Measurements from ENCODE around the gene MIX23. TPM values are rescaled to one million over a fixed set of nuclear protein-coding genes. Genes with fewer than 3 reads are reported as not detected.

MIX23 gene
- polyA plus RNA-seq, 1 of the 3 experiments (the other 2 are of a cell fraction) = 11.2 TPM

GRCh38 chr3:122430371-122430770 is 47.3 kb upstream of the MIX23 start:
- no peaks in the 10 kb centered on the region for H3K9me2 ChIP-seq
- no peak overlapping the region for H3K9ac ChIP-seq
- no peak overlapping the region for H3K4me2 ChIP-seq
- no peaks in the 10 kb centered on the region; a peak in 2 of 4 replicates for H3K4me1 ChIP-seq (ENCODE audit: control insufficient read depth in 1 of 2, insufficient read depth in 2 of 2, low read depth in 1 of 2, low read length in 1 of 2)
- no peak overlapping the region for H2AFZ ChIP-seq (ENCODE audit: low read depth)
- CTCF ChIA-PET = no interaction called here
- DNase-seq = no peak
- no peaks in the 10 kb centered on the region for H3K9me3 ChIP-seq
- 98% methylated on average over 2 of the region's 2 CpGs for WGBS (ENCODE audit: low lambda C conversion rate)
- TF ChIP-seq USF2 (IDR thresholded peaks at IDR 0.05; ENCODE audit: borderline replicate concordance, low read depth, low read length) = no peak
- TF ChIP-seq, protein P1, sequence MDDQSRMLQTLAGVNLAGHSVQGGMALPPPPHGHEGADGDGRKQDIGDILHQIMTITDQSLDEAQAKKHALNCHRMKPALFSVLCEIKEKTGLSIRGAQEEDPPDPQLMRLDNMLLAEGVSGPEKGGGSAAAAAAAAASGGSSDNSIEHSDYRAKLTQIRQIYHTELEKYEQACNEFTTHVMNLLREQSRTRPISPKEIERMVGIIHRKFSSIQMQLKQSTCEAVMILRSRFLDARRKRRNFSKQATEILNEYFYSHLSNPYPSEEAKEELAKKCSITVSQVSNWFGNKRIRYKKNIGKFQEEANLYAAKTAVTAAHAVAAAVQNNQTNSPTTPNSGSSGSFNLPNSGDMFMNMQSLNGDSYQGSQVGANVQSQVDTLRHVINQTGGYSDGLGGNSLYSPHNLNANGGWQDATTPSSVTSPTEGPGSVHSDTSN (IDR thresholded peaks at IDR 0.05) = no peak
- TF ChIP-seq EP300 (IDR thresholded peaks at IDR 0.05; ENCODE audit: borderline replicate concordance in 1 of 2, low read depth in 1 of 2, low read length in 1 of 2) = no peak
- no peak for TF ChIP-seq POLR2AphosphoS5 (IDR thresholded peaks at IDR 0.05; ENCODE audit: low read depth, low read length)
- peaks cover 69 to 88% of the 10 kb centered on the region in 2 experiments for H3K36me3 ChIP-seq (replicated peaks in 1 of 2; ENCODE audit: control insufficient read depth in 1 of 2, insufficient read depth in 2 of 2, low read length in 1 of 2)
- H3K27ac ChIP-seq (ENCODE audit: low read depth in 2 of 2, low read length in 1 of 2) = no peak overlapping the region
- POLR2A ChIA-PET = no interaction called here
- H3K4me3 ChIP-seq (ENCODE audit: low read depth in 2 of 2, low read length in 1 of 2) = no peak overlapping the region
- no peaks in the 10 kb centered on the region for H3K27me3 ChIP-seq (ENCODE audit: insufficient read depth)
- H3K79me2 ChIP-seq (ENCODE audit: insufficient read depth) = peaks cover 11% of the 10 kb centered on the region; the same call in 1 of the 2 replicates
- peaks cover 30% of the 10 kb centered on the region for H3F3A ChIP-seq (replicated peaks; ENCODE audit: insufficient read depth)
- H4K20me1 ChIP-seq (ENCODE audit: insufficient read depth) = no peaks in the 10 kb centered on the region

GRCh38 chr3:122427857-122428471 is 44.9 kb upstream of the MIX23 start:
- no peaks in the 10 kb centered on the region for H3K9me3 ChIP-seq

GRCh38 chr3:122421836-122422235 is 38.8 kb upstream of the MIX23 start:
- no peak for TF ChIP-seq MEF2A (IDR thresholded peaks at IDR 0.05; ENCODE audit: borderline replicate concordance, low read depth)
- TF ChIP-seq, protein P2, sequence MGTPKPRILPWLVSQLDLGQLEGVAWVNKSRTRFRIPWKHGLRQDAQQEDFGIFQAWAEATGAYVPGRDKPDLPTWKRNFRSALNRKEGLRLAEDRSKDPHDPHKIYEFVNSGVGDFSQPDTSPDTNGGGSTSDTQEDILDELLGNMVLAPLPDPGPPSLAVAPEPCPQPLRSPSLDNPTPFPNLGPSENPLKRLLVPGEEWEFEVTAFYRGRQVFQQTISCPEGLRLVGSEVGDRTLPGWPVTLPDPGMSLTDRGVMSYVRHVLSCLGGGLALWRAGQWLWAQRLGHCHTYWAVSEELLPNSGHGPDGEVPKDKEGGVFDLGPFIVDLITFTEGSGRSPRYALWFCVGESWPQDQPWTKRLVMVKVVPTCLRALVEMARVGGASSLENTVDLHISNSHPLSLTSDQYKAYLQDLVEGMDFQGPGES (IDR thresholded peaks at IDR 0.05; ENCODE audit: low read depth, low read length) = no peak
- no peak for TF ChIP-seq JUND (IDR thresholded peaks at IDR 0.05)
- no peak for TF ChIP-seq RAD21 (IDR thresholded peaks at IDR 0.05; ENCODE audit: low read length)
- ChIA-PET POLR2A (no interaction called here), CTCF (no interaction called here)
- no peak overlapping the region for H3K9ac ChIP-seq
- peaks cover 35% of the 10 kb centered on the region for H3F3A ChIP-seq (replicated peaks; ENCODE audit: insufficient read depth)
- WGBS (ENCODE audit: low lambda C conversion rate) = 93% methylated on average over 2 of the region's 2 CpGs
- no peak overlapping the region for H3K4me3 ChIP-seq (ENCODE audit: low read depth in 2 of 2, low read length in 1 of 2)
- H3K9me3 ChIP-seq = no peaks in the 10 kb centered on the region
- DNase-seq = no peak
- H4K20me1 ChIP-seq (ENCODE audit: insufficient read depth) = no peaks in the 10 kb centered on the region
- no peak overlapping the region for H2AFZ ChIP-seq (ENCODE audit: low read depth)
- H3K27me3 ChIP-seq (ENCODE audit: insufficient read depth) = no peaks in the 10 kb centered on the region
- no peak overlapping the region for H3K27ac ChIP-seq (ENCODE audit: low read depth in 2 of 2, low read length in 1 of 2)
- peaks cover 54% of the 10 kb centered on the region for H3K79me2 ChIP-seq (ENCODE audit: insufficient read depth)
- H3K4me1 ChIP-seq (ENCODE audit: control insufficient read depth in 1 of 2, insufficient read depth in 2 of 2, low read depth in 1 of 2, low read length in 1 of 2) = no peaks in the 10 kb centered on the region; a peak in 3 of 4 replicates
- no peaks in the 10 kb centered on the region for H3K9me2 ChIP-seq
- no peak overlapping the region for H3K4me2 ChIP-seq
- peaks cover 52 to 55% of the 10 kb centered on the region in 2 experiments for H3K36me3 ChIP-seq (replicated peaks in 1 of 2; ENCODE audit: control insufficient read depth in 1 of 2, insufficient read depth in 2 of 2, low read length in 1 of 2)

More at GRCh38 chr3:122427857-122428471, 44.9 kb upstream of the MIX23 start:
- H3K9ac ChIP-seq = no peak overlapping the region
- peaks cover 25% of the 10 kb centered on the region; the same call in 1 of the 2 replicates for H3K79me2 ChIP-seq (ENCODE audit: insufficient read depth)
- DNase-seq = no peak
- 93% methylated on average over 2 of the region's 2 CpGs for WGBS (ENCODE audit: low lambda C conversion rate)
- H2AFZ ChIP-seq (ENCODE audit: low read depth) = no peak overlapping the region
- peak overlapping the region in 1 of 2 experiments; percentile 10; a peak in 1 of 4 replicates for H3K27ac ChIP-seq (ENCODE audit: low read depth in 2 of 2, low read length in 1 of 2)
- H3K4me3 ChIP-seq (ENCODE audit: low read depth in 2 of 2, low read length in 1 of 2) = no peak overlapping the region
- peaks cover 40% of the 10 kb centered on the region for H3F3A ChIP-seq (replicated peaks; ENCODE audit: insufficient read depth)
- H3K4me2 ChIP-seq = no peak overlapping the region
- peaks cover 70 to 92% of the 10 kb centered on the region in 2 experiments for H3K36me3 ChIP-seq (replicated peaks in 1 of 2; ENCODE audit: control insufficient read depth in 1 of 2, insufficient read depth in 2 of 2, low read length in 1 of 2)
- no peaks in the 10 kb centered on the region; a peak in 2 of 4 replicates for H3K4me1 ChIP-seq (ENCODE audit: control insufficient read depth in 1 of 2, insufficient read depth in 2 of 2, low read depth in 1 of 2, low read length in 1 of 2)
- H3K9me2 ChIP-seq = no peaks in the 10 kb centered on the region
- ChIA-PET CTCF (no interaction called here), POLR2A (no interaction called here)
- H4K20me1 ChIP-seq (ENCODE audit: insufficient read depth) = no peaks in the 10 kb centered on the region
- no peaks in the 10 kb centered on the region for H3K27me3 ChIP-seq (ENCODE audit: insufficient read depth)
- TF ChIP-seq TAF1 (IDR thresholded peaks at IDR 0.05; ENCODE audit: borderline replicate concordance, low read depth, low read length) (no peak), FOXJ3 (CRISPR knock-in tag; IDR thresholded peaks at IDR 0.05) (no peak), JUND (IDR thresholded peaks at IDR 0.05) (no peak), CHD2 (IDR thresholded peaks at IDR 0.05; ENCODE audit: low read length, partially characterized antibody) (no peak), MXI1 (IDR thresholded peaks at IDR 0.05; ENCODE audit: low read depth, low read length) (no peak)

Measured in SK-N-SH (cell line).